ENCODE results near the gene MKNK1.
A peak's percentile ranks its signal among the peaks of the same experiment; 100 is the strongest.
"Not testable (repeated sequence)": the region's sequence is repeated elsewhere in the genome, so short reads cannot be mapped to it uniquely, and the experiment has no call there.

The MKNK1 gene

GRCh38 chr1:46603858-46604549 is at the start of gene MKNK1:
MKNK1 (minus strand) TSS chr1:46604268; CDS start chr1:46583327, 20,941 bp downstream.
- DNase-seq, result peak; percentile 97 to 98

GRCh38 chr1:46653405-46653958 is 49.4 kb upstream of the MKNK1 start:
- no peak for DNase-seq

GRCh38 chr1:46652321-46653100 is 48.4 kb upstream of the MKNK1 start:
- no peak for DNase-seq

GRCh38 chr1:46651152-46651551 is 47.1 kb upstream of the MKNK1 start:
- not testable (repeated sequence) for DNase-seq

- no peak for DNase-seq
These were observed 46.4 kb upstream of the MKNK1 start for GRCh38 chr1:46650491-46650890.

GRCh38 chr1:46649764-46650163 is 45.7 kb upstream of the MKNK1 start:
- no peak for DNase-seq

GRCh38 chr1:46647611-46648010 is 43.5 kb upstream of the MKNK1 start:
- DNase-seq, result no peak

- DNase-seq, result no peak
These were observed 42.8 kb upstream of the MKNK1 start for GRCh38 chr1:46646844-46647243.

GRCh38 chr1:46646331-46646730 is 42.3 kb upstream of the MKNK1 start:
- DNase-seq, result no peak

- no peak for DNase-seq
These were observed 41.7 kb upstream of the MKNK1 start for GRCh38 chr1:46645815-46646214.

- no peak for DNase-seq
These were observed 39.3 kb upstream of the MKNK1 start for GRCh38 chr1:46643368-46643775.

- no peak for DNase-seq
These were observed 38.1 kb upstream of the MKNK1 start for GRCh38 chr1:46642115-46642680.

GRCh38 chr1:46639547-46639946 is 35.5 kb upstream of the MKNK1 start:
- no peak for DNase-seq

- DNase-seq, result no peak
These were observed 34.9 kb upstream of the MKNK1 start for GRCh38 chr1:46638921-46639320.

GRCh38 chr1:46637444-46638083 is 33.5 kb upstream of the MKNK1 start:
- no peak for DNase-seq

- no peak for DNase-seq
These were observed 31.1 kb upstream of the MKNK1 start for GRCh38 chr1:46635205-46635604.

GRCh38 chr1:46630719-46631118 is 26.7 kb upstream of the MKNK1 start:
- no peak for DNase-seq

- no peak for DNase-seq
These were observed 19.9 kb upstream of the MKNK1 start for GRCh38 chr1:46623743-46624644.

- DNase-seq, result no peak
These were observed 18.3 kb upstream of the MKNK1 start for GRCh38 chr1:46622344-46622743.

- no peak for DNase-seq
These were observed 17.9 kb upstream of the MKNK1 start for GRCh38 chr1:46621930-46622329.

GRCh38 chr1:46619656-46620258 is 15.7 kb upstream of the MKNK1 start:
- no peak for DNase-seq

Data from activated T-cell treated with anti-CD3 and anti-CD28 coated beads, Interleukin-2, amount 50 U/mL, for 48 hours (primary cell).